ENCODE measurements around the gene GLRA2. TPM values are rescaled to one million over a fixed set of nuclear protein-coding genes. Genes with fewer than 3 reads are reported as not detected.

The GLRA2 gene
- total and polyA plus RNA-seq, 10 of the 15 experiments (the other 5 are each of a cell fraction or from before 2014, with no cell fraction given): 0.01 TPM; not detected in 9

DNA sequence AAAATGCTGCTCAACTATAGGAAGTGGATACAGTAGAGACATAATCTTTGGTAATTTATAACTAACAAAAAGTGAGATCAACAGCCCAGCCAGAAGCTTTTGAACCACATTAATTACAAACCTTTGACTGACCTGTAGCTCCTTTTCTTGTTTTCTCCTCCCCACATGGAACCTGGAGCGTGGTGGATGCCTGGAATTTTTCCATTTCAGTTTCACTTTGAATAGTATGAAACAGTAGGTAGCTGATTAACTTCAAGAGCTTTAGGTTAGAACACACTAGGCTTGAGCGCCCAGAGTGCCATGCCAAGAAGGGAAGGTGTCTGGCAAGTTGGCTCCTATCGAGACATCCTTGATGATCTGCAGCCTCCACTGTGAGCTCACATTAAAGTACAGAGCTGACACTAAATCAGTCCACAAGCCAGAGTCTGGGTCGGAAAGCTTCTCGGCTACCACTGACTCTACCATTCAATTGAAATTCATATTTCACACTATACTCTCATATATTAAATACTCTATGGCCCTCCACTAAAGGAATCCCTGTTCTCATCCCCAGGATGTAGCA, 143.4 kb downstream of the GLRA2 start:
- in situ Hi-C loops (cut with MboI) (no loop called here), intact Hi-C loops (cut with micrococcal nuclease; ENCODE audit: unreplicated experiment) (loop anchor here (10.0 kb wide), 1 partner anchor 572 kb away; no protein-coding TSS in a partner anchor)
- H3K4me2 ChIP-seq (ENCODE audit: control insufficient read depth, insufficient read depth): no peak overlapping the region
- no peak overlapping the region for H2AFZ ChIP-seq (ENCODE audit: control insufficient read depth, low read depth, low read length)
- no peak overlapping the region for H3K4me3 ChIP-seq
- POLR2A ChIA-PET: no interaction called here
- TF ChIP-seq EED (IDR thresholded peaks at IDR 0.05; ENCODE audit: low read depth) (no peak), SRF (IDR thresholded peaks at IDR 0.05; ENCODE audit: low read depth in 2 of 2, low read length in 2 of 2) (no peak), ETV6 (conservative IDR thresholded peaks at IDR 0.05 in 1 of 2, IDR thresholded peaks at IDR 0.05 in 1 of 2; ENCODE audit: borderline replicate concordance in 1 of 2, low read depth in 1 of 2) (no peak), STAT1 (conservative IDR thresholded peaks at IDR 0.05) (no peak), ZNF384 (IDR thresholded peaks at IDR 0.05; ENCODE audit: borderline replicate concordance, low read depth, low read length) (no peak), ASH2L (IDR thresholded peaks at IDR 0.05; ENCODE audit: borderline replicate concordance, low read depth) (no peak), CREM (IDR thresholded peaks at IDR 0.05; ENCODE audit: low read depth) (no peak), TCF3 (IDR thresholded peaks at IDR 0.05; ENCODE audit: borderline replicate concordance, insufficient read depth, low read depth, low read length) (no peak), IKZF2 (IDR thresholded peaks at IDR 0.05) (no peak), NFYB (IDR thresholded peaks at IDR 0.05; ENCODE audit: insufficient read depth, low read depth, low read length) (no peak), TARDBP (IDR thresholded peaks at IDR 0.05; ENCODE audit: borderline replicate concordance) (no peak), SUZ12 (IDR thresholded peaks at IDR 0.05; ENCODE audit: unreplicated experiment) (no peak), TCF12 (IDR thresholded peaks at IDR 0.05; ENCODE audit: low read depth, low read length) (no peak), WRNIP1 (IDR thresholded peaks at IDR 0.05; ENCODE audit: borderline replicate concordance, low read depth, low read length) (no peak), E2F8 (IDR thresholded peaks at IDR 0.05; ENCODE audit: low read depth, partially characterized antibody) (no peak), IRF3 (IDR thresholded peaks at IDR 0.05) (no peak), ZNF217 (IDR thresholded peaks at IDR 0.05) (no peak), SMC3 (IDR thresholded peaks at IDR 0.05; ENCODE audit: borderline replicate concordance, low read length) (no peak), PAX5 (IDR thresholded peaks at IDR 0.05; ENCODE audit: borderline replicate concordance, low read depth, low read length) (no peak), ESRRA (IDR thresholded peaks at IDR 0.05; ENCODE audit: low read length) (no peak)
- CTCF ChIA-PET: interaction anchor here (0.6 to 2.1 kb wide), 3 partner anchors 9 to 931 kb away, joined by 3 to 5 read pairs (median 3); no protein-coding TSS in a partner anchor
- WGBS (ENCODE audit: insufficient coverage, insufficient replicate concordance, low lambda C conversion rate, missing lambda C conversion rate): 67% methylated on average over 5 of the region's 5 CpGs
- BruUV-seq (replicated peaks): no TSS peak
- H3K36me3 ChIP-seq (ENCODE audit: control insufficient read depth in 2 of 2, insufficient read depth in 2 of 2, low read length in 1 of 2): no peaks in the 10 kb centered on the region
- SMC1A ChIA-PET (ENCODE audit: uncharacterized antibody, unreplicated experiment): interaction anchor here (0.9 to 1.4 kb wide), 5 partner anchors 12 to 570 kb away, joined by 3 to 7 read pairs (median 3); no protein-coding TSS in a partner anchor
- H3K4me1 ChIP-seq (ENCODE audit: control insufficient read depth, insufficient read depth, low read length): peaks cover 12% of the 10 kb centered on the region
- H3K79me2 ChIP-seq (ENCODE audit: control insufficient read depth, insufficient read depth, low read length): no peaks in the 10 kb centered on the region
- H3K27ac ChIP-seq (ENCODE audit: control insufficient read depth, insufficient read depth): no peak overlapping the region
- no peaks in the 10 kb centered on the region for H3K27me3 ChIP-seq (replicated peaks in 1 of 2; ENCODE audit: control insufficient read depth in 2 of 2, insufficient read depth in 2 of 2, low read length in 1 of 2)
- no peaks in the 10 kb centered on the region for H4K20me1 ChIP-seq (ENCODE audit: control insufficient read depth, insufficient read depth)
- RAD21 ChIA-PET (ENCODE audit: unreplicated experiment): interaction anchor here (0.8 kb wide), 1 partner anchor 570 kb away, joined by 3 read pairs; no protein-coding TSS in a partner anchor
- no peak overlapping the region for H3K9ac ChIP-seq (ENCODE audit: control insufficient read depth, insufficient read depth, low read length)
- no peak for FAIRE-seq
- H3K9me3 ChIP-seq (replicated peaks; ENCODE audit: control insufficient read depth, insufficient read depth, low read length): no peaks in the 10 kb centered on the region; the same call in 2 of the 3 replicates
- no peak for DNase-seq (ENCODE audit: low read depth, low spot score)
- no peak for ATAC-seq
